HG02981 (cell line): ENCODE measurements around the gene KCNN2.

Experiments used
- ATAC-seq: cut with Tn5 transposase; IDR thresholded peaks from one replicate; pipeline ENCODE4 v1.9.1; 2021; ENCODE audit warnings: mild to moderate bottlenecking, moderate library complexity; ENCODE audit not compliant: unreplicated experiment

KCNN2 gene

GRCh38 chr5:114361724-114362196 is at the start of gene KCNN2:
TSS of gene KCNN2 (plus strand) at chr5:114362070. CDS start at chr5:114362140, 70 bp downstream.
- ATAC-seq = peak; percentile 59

- ATAC-seq = no peak
Observed at GRCh38 chr5:114312658-114313057, 49.2 kb upstream of the KCNN2 start.

GRCh38 chr5:114314061-114314460 is 47.8 kb upstream of the KCNN2 start:
- ATAC-seq = no peak

GRCh38 chr5:114316167-114316566 is 45.7 kb upstream of the KCNN2 start:
- ATAC-seq = no peak

- no peak for ATAC-seq
Observed at GRCh38 chr5:114317751-114318150, 44.1 kb upstream of the KCNN2 start.

- ATAC-seq = no peak
Observed at GRCh38 chr5:114319236-114319635, 42.6 kb upstream of the KCNN2 start.

GRCh38 chr5:114319821-114320220 is 42.0 kb upstream of the KCNN2 start:
- no peak for ATAC-seq

GRCh38 chr5:114324282-114324681 is 37.6 kb upstream of the KCNN2 start:
- ATAC-seq = no peak

- ATAC-seq = no peak
Observed at GRCh38 chr5:114325541-114325940, 36.3 kb upstream of the KCNN2 start.

- ATAC-seq = no peak
Observed at GRCh38 chr5:114327474-114327873, 34.4 kb upstream of the KCNN2 start.

GRCh38 chr5:114327987-114328386 is 33.9 kb upstream of the KCNN2 start:
- ATAC-seq = no peak

- ATAC-seq = no peak
Observed at GRCh38 chr5:114330916-114331531, 30.8 kb upstream of the KCNN2 start.

GRCh38 chr5:114332493-114332892 is 29.4 kb upstream of the KCNN2 start:
- no peak for ATAC-seq

- no peak for ATAC-seq
Observed at GRCh38 chr5:114332925-114333324, 28.9 kb upstream of the KCNN2 start.

GRCh38 chr5:114335391-114335790 is 26.5 kb upstream of the KCNN2 start:
- no peak for ATAC-seq

- ATAC-seq = no peak
Observed at GRCh38 chr5:114339108-114339507, 22.8 kb upstream of the KCNN2 start.

GRCh38 chr5:114346181-114346580 is 15.7 kb upstream of the KCNN2 start:
- no peak for ATAC-seq

GRCh38 chr5:114355086-114355830 is 6.6 kb upstream of the KCNN2 start:
- no peak for ATAC-seq

- ATAC-seq = no peak
Observed at GRCh38 chr5:114358329-114358728, 3.5 kb upstream of the KCNN2 start.

- no peak for ATAC-seq
Observed at GRCh38 chr5:114360357-114360756, 1.5 kb upstream of the KCNN2 start.

GRCh38 chr5:114360816-114361723 is 800 bp upstream of the KCNN2 start:
- ATAC-seq = no peak
